Endothelial cell (in vitro differentiated cells): ENCODE measurements around the gene IFT43. TPM values are rescaled to one million over a fixed set of nuclear protein-coding genes. Genes with fewer than 3 reads are reported as not detected.
"Not testable (repeated sequence)": the region's sequence is repeated elsewhere in the genome, so short reads cannot be mapped to it uniquely, and the experiment has no call there.

ENCODE experiments used
- DNase-seq: peaks from one replicate; pipeline ENCODE4 v3.0.0; 2021; ENCODE audit warnings: low spot score
- H3K27ac Mint-ChIP-seq: one replicate; pipeline ENCODE4 v1.8.0; 2021; ENCODE audit warnings: mixed read lengths, inconsistent platforms; ENCODE audit not compliant: unreplicated experiment
- H3K27me3 Mint-ChIP-seq: one replicate; pipeline ENCODE4 v1.8.0; 2021; ENCODE audit warnings: mild to moderate bottlenecking, moderate library complexity, mixed read lengths, inconsistent platforms; ENCODE audit not compliant: unreplicated experiment
- H3K36me3 Mint-ChIP-seq: one replicate; pipeline ENCODE4 v1.8.0; 2021; ENCODE audit warnings: mild to moderate bottlenecking, low read depth, mixed read lengths, inconsistent platforms; ENCODE audit not compliant: unreplicated experiment
- H3K4me1 Mint-ChIP-seq: one replicate; pipeline ENCODE4 v1.8.0; 2021; ENCODE audit warnings: mild to moderate bottlenecking, mixed read lengths, inconsistent platforms; ENCODE audit not compliant: unreplicated experiment
- H3K4me3 Mint-ChIP-seq: one replicate; pipeline ENCODE4 v1.8.0; 2021; ENCODE audit warnings: mild to moderate bottlenecking, mixed read lengths, inconsistent platforms; ENCODE audit not compliant: unreplicated experiment
- H3K9me3 Mint-ChIP-seq: one replicate; pipeline ENCODE4 v1.8.0; 2021; ENCODE audit warnings: mixed read lengths, inconsistent platforms; ENCODE audit not compliant: unreplicated experiment
- CTCF ChIP-seq: fragments of 200-600 bp; sonication (generic); IDR thresholded peaks from one replicate; pipeline ENCODE4 v1.5.0; 2021; ENCODE audit warnings: antibody characterized with exemption; ENCODE audit not compliant: unreplicated experiment
- total RNA-seq: library from RNA; stranded (reverse); fragmentation: NEBNext Ultra II Directional; extraction: Animal tissue kit (Norgen Biotek cat#: 25700); gene quantifications from one replicate; pipeline ENCODE4 v1.2.1, GENCODE V29; 2021; ENCODE audit not compliant: unreplicated experiment

The IFT43 gene
- total RNA-seq, 1 donor from 2014 or later = 22.8 TPM

GRCh38 chr14:76007852-76008251 is 22.3 kb downstream of the IFT43 start:
- Mint-ChIP-seq H3K9me3 (no peaks in the 10 kb centered on the region), H3K4me1 (no peaks in the 10 kb centered on the region), H3K36me3 (peaks cover 27% of the 10 kb centered on the region), H3K27me3 (peaks cover 1% of the 10 kb centered on the region), H3K27ac (no peak overlapping the region), H3K4me3 (no peak overlapping the region)
- DNase-seq = no peak
- TF ChIP-seq CTCF = no peak

DNA sequence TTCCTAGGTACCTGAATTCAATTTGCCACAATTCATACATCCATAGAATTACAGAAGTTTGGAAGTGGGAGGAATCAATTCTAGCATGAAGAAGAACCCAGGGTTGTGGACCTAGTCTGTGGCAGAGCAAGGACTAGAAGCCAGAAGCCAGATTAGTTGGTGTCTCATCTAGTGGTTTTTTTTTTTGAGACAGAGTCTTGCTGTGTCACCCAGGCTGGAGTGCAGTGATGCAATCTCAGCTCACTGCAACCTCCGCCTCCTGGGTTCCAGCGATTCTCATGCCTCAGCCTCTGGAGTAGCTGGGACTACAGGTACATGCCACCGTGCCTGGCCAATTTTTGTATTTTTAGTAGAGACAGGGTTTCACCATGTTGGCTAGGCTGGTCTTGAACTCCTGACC is 24.1 kb downstream of the IFT43 start:
- not testable (repeated sequence) for H3K27ac Mint-ChIP-seq, H3K9me3 Mint-ChIP-seq, H3K27me3 Mint-ChIP-seq, H3K4me3 Mint-ChIP-seq, H3K4me1 Mint-ChIP-seq, DNase-seq
- peaks cover 24% of the 10 kb centered on the region for H3K36me3 Mint-ChIP-seq

DNA sequence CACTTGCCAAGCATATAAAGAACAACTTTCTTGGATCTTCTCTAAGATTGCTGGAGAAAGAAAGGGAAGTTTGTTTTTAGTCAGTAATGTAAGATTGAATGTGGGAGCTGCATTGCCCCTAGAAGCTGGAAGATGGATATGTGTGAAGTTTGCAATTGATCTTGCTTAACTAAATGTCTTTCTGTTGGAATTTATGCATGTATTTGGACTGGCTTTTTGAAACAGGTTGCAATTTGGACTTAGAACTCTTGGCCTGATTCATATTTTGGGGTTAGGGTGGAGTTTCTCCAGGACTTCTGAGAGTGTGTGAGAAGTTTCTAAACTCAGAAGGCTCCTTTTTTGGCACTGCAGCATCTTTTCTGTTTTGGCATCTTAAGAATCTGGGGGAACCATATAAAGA is 26.4 kb downstream of the IFT43 start:
- no peak overlapping the region for H3K27ac Mint-ChIP-seq
- H3K36me3 Mint-ChIP-seq = peaks cover 6% of the 10 kb centered on the region
- H3K9me3 Mint-ChIP-seq = no peaks in the 10 kb centered on the region
- H3K27me3 Mint-ChIP-seq = peaks cover 1% of the 10 kb centered on the region
- H3K4me3 Mint-ChIP-seq = no peak overlapping the region
- no peaks in the 10 kb centered on the region for H3K4me1 Mint-ChIP-seq
- DNase-seq = no peak
- TF ChIP-seq CTCF = no peak

- H3K27ac Mint-ChIP-seq = no peak overlapping the region
- no peaks in the 10 kb centered on the region for H3K27me3 Mint-ChIP-seq
- H3K4me3 Mint-ChIP-seq = no peak overlapping the region
- TF ChIP-seq CTCF = no peak
- peaks cover 6% of the 10 kb centered on the region for H3K36me3 Mint-ChIP-seq
- no peaks in the 10 kb centered on the region for H3K4me1 Mint-ChIP-seq
- DNase-seq = no peak
- H3K9me3 Mint-ChIP-seq = no peaks in the 10 kb centered on the region
These were observed 26.8 kb downstream of the IFT43 start for GRCh38 chr14:76012354-76012753.

DNA sequence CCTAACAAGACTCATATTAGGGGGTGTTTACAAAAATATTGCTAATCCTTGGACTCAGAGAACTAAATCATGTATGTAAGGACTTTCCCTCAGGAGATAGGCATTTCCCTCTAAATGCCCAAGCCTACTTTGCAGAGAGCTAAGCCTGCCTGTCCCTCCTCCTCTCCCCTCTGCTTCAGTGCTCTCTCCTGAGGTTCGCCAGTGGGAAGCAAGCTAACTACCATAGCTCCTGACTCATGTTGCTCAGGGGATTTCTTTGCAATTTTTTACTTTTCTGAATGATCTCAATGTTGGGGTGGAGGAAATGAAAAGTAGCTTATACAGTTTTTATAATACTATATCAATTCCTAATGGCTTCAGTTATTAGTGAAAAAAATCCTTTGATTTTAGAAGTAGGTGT is 29.6 kb downstream of the IFT43 start:
- Mint-ChIP-seq H3K27ac (no peak overlapping the region), H3K4me3 (no peak overlapping the region), H3K27me3 (no peaks in the 10 kb centered on the region), H3K36me3 (peaks cover 7% of the 10 kb centered on the region), H3K4me1 (no peaks in the 10 kb centered on the region), H3K9me3 (no peaks in the 10 kb centered on the region)
- TF ChIP-seq CTCF = no peak
- no peak for DNase-seq

DNA sequence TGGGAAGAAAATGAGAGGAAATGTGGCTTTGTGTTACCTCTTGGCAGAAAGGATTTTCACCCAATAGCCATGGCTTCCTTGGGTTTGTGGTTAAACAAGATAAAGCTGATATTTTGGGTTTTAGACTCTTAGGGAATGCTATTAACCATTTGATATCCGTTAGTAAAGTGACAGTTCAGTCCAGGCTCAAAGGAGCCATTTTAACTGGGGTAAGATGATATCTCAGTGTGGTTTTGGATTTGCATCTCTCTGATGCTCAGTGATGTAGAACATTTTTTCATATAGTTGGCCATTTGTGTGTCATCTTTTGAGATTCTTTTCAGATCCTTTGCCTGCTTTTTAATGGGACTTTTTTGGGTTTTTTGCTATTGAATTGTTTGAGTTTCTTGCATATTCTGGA is 30.1 kb downstream of the IFT43 start:
- H3K27ac Mint-ChIP-seq = no peak overlapping the region
- no peak overlapping the region for H3K4me3 Mint-ChIP-seq
- no peak for TF ChIP-seq CTCF
- DNase-seq = no peak
- no peaks in the 10 kb centered on the region for H3K4me1 Mint-ChIP-seq
- no peaks in the 10 kb centered on the region for H3K9me3 Mint-ChIP-seq
- H3K36me3 Mint-ChIP-seq = peaks cover 12% of the 10 kb centered on the region
- no peaks in the 10 kb centered on the region for H3K27me3 Mint-ChIP-seq
